HL-60 (cell line): ENCODE measurements around the gene GAB4.

Source experiments
- DNase-seq, 2 experiments: peaks; one replicate each; pipeline ENCODE4 v3.0.0-alpha.2; 2010 to 2020; ENCODE audit warnings: low read depth in 1 of 2, low spot score in 1 of 2
- H3K27ac ChIP-seq: fragments of 250-450 bp; sonication (Bioruptor Pico); replicated peaks from 2 replicates; pipeline ENCODE4 v1.5.1; 2020; ENCODE audit warnings: mild to moderate bottlenecking, moderate library complexity
- H3K27me3 ChIP-seq: fragments of 250-450 bp; sonication (Bioruptor Pico); 2 replicates; pipeline ENCODE4 v1.5.1; 2021; ENCODE audit warnings: mild to moderate bottlenecking, moderate library complexity; ENCODE audit not compliant: insufficient read depth, poor library complexity, severe bottlenecking
- H3K4me3 ChIP-seq: replicated peaks from 2 replicates; pipeline ENCODE4 v1.5.1; 2011; ENCODE audit warnings: mild to moderate bottlenecking, control low read depth, low read length; ENCODE audit not compliant: insufficient read depth
- GABPA ChIP-seq: IDR thresholded peaks from 2 replicates; pipeline ENCODE4 v1.6.1; 2012; ENCODE audit warnings: low read depth
- POLR2AphosphoS5 ChIP-seq: IDR thresholded peaks from 2 replicates; pipeline ENCODE4 v1.6.1; 2012; ENCODE audit warnings: low read depth
- SPI1 ChIP-seq: IDR thresholded peaks from 2 replicates; pipeline ENCODE4 v1.6.1; 2012; ENCODE audit warnings: low read depth, mild to moderate bottlenecking, borderline replicate concordance
- long read RNA-seq: library from polyadenylated mRNA; unstranded; transcript quantifications from one replicate; pipeline ENCODE4 v2.0.0, GENCODE V29; 2020
- TF ChIP-seq, protein P1 (sequence below): IDR thresholded peaks from 2 replicates; pipeline ENCODE4 v1.6.1; 2012; ENCODE audit warnings: low read depth; ENCODE audit not compliant: insufficient replicate concordance
- TF ChIP-seq, protein P2 (sequence below): IDR thresholded peaks from one replicate; pipeline ENCODE4 v1.5.1; 2011; ENCODE audit warnings: low read length, control low read depth, inconsistent platforms; ENCODE audit not compliant: insufficient read depth

Gene GAB4, protein sequence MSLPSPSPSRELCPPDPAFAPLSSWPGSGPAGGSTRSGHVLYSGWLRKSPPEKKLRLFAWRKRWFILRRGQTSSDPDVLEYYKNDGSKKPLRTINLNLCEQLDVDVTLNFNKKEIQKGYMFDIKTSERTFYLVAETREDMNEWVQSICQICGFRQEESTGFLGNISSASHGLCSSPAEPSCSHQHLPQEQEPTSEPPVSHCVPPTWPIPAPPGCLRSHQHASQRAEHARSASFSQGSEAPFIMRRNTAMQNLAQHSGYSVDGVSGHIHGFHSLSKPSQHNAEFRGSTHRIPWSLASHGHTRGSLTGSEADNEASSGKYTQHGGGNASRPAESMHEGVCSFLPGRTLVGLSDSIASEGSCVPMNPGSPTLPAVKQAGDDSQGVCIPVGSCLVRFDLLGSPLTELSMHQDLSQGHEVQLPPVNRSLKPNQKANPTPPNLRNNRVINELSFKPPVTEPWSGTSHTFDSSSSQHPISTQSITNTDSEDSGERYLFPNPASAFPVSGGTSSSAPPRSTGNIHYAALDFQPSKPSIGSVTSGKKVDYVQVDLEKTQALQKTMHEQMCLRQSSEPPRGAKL
- long read RNA-seq, result 0 reads

DNA sequence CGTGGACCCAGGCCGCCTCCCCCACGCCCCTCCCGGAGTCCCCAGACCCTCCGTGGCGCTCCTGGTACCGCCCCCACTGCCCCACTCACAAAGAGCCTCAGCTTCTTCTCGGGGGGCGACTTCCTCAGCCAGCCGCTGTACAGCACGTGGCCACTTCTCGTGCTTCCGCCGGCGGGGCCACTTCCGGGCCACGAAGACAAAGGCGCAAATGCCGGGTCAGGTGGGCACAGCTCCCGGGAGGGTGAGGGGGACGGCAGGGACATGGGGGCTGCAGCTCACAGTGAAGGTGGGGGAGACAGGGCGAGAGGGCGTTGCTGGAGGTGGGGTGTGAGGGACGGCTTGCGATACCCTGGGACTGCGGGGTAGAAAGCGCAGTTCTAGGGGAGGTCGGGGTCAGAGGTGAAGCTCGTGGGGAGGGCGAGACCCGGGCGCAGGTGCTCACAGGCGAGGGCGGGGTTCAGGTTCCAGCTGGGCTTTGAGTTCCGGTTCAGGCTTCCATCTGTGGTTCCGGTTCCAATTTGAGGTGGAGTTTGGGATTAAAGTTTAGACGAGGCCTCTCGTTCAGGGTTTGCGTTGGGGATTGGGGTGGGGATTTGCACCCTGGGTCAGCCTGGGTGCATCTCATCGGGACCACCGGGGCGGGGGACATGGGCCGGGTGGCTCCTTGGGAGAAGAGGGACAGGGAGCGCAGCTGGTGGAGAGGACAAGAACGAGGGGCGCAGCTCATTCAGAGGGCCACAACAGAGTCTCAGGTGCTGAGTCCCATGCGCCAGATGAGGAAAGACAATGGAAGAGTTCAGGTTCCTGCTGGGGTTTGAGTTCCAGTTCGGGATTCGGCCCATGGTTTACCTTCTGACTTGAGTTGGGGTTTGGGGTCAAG is at the start of gene GAB4:
GAB4 (minus strand) TSS at position 371 of the 880 bp plus-strand sequence; CDS start at position 263, 108 bp downstream.
- Histone ChIP-seq H3K27me3 (no peaks in the 10 kb centered on the region), H3K27ac (no peak within 1 kb of the TSS), H3K4me3 (no peak within 1 kb of the TSS)
- TF ChIP-seq, protein P1, sequence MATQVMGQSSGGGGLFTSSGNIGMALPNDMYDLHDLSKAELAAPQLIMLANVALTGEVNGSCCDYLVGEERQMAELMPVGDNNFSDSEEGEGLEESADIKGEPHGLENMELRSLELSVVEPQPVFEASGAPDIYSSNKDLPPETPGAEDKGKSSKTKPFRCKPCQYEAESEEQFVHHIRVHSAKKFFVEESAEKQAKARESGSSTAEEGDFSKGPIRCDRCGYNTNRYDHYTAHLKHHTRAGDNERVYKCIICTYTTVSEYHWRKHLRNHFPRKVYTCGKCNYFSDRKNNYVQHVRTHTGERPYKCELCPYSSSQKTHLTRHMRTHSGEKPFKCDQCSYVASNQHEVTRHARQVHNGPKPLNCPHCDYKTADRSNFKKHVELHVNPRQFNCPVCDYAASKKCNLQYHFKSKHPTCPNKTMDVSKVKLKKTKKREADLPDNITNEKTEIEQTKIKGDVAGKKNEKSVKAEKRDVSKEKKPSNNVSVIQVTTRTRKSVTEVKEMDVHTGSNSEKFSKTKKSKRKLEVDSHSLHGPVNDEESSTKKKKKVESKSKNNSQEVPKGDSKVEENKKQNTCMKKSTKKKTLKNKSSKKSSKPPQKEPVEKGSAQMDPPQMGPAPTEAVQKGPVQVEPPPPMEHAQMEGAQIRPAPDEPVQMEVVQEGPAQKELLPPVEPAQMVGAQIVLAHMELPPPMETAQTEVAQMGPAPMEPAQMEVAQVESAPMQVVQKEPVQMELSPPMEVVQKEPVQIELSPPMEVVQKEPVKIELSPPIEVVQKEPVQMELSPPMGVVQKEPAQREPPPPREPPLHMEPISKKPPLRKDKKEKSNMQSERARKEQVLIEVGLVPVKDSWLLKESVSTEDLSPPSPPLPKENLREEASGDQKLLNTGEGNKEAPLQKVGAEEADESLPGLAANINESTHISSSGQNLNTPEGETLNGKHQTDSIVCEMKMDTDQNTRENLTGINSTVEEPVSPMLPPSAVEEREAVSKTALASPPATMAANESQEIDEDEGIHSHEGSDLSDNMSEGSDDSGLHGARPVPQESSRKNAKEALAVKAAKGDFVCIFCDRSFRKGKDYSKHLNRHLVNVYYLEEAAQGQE, result no peak
- TF ChIP-seq GABPA, result no peak
- TF ChIP-seq, protein P2, sequence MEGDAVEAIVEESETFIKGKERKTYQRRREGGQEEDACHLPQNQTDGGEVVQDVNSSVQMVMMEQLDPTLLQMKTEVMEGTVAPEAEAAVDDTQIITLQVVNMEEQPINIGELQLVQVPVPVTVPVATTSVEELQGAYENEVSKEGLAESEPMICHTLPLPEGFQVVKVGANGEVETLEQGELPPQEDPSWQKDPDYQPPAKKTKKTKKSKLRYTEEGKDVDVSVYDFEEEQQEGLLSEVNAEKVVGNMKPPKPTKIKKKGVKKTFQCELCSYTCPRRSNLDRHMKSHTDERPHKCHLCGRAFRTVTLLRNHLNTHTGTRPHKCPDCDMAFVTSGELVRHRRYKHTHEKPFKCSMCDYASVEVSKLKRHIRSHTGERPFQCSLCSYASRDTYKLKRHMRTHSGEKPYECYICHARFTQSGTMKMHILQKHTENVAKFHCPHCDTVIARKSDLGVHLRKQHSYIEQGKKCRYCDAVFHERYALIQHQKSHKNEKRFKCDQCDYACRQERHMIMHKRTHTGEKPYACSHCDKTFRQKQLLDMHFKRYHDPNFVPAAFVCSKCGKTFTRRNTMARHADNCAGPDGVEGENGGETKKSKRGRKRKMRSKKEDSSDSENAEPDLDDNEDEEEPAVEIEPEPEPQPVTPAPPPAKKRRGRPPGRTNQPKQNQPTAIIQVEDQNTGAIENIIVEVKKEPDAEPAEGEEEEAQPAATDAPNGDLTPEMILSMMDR, result no peak
- no peak for TF ChIP-seq POLR2AphosphoS5
- no peak for TF ChIP-seq SPI1
- no peak for DNase-seq

DNA sequence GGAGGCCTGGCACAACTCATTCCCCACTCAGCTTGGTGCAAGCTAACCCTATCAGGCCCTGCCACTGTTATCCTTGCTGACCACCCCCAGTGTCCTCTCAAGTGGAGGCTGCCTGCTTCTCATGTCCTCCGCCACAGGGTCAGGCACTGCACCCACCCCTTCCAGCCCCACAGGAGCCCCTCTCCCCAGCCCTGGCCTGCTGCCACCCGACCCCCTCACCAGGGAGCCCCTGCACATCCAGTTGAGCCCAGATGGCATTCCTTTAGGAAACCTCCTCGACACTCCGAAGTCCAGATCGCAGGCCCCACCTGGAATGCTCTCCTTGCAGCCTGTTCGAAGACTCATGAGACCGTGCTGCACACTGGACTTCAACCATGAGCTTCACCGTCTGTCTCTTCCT is 48.8 kb upstream of the GAB4 start:
- Histone ChIP-seq H3K27ac (no peak overlapping the region), H3K4me3 (no peak overlapping the region), H3K27me3 (no peaks in the 10 kb centered on the region)
- TF ChIP-seq GABPA, result no peak
- TF ChIP-seq, protein P1, result no peak
- TF ChIP-seq SPI1, result no peak
- TF ChIP-seq POLR2AphosphoS5, result no peak
- TF ChIP-seq, protein P2, result no peak
- DNase-seq, result no peak

DNA sequence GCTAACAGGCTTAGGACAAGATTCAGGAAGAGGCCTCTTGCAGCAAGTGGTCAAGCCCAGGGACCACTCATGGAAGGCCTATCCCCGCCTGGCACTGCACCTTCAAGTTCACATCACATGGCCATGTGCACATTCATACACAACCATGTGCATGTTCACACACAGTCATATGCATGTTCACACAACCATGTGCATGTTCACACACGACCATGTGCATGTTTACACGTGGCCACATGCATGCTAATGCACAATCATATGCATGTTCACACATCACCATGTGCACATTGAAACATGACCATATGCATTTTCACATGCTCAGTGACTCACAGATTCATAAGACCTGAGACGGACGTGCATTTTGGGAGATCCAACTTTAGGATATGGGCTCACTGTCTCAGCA is 48.0 kb upstream of the GAB4 start:
- TF ChIP-seq POLR2AphosphoS5, result no peak
- TF ChIP-seq, protein P1, result no peak
- TF ChIP-seq SPI1, result no peak
- TF ChIP-seq GABPA, result no peak
- TF ChIP-seq, protein P2, result no peak
- no peaks in the 10 kb centered on the region for H3K27me3 ChIP-seq
- DNase-seq, result no peak

More for the DNA sequence above, 48.0 kb upstream of the GAB4 start:
- no peak overlapping the region for H3K27ac ChIP-seq
- no peak overlapping the region for H3K4me3 ChIP-seq
